SK-N-SH (cell line): ENCODE results near the gene MIF4GD. TPM values are rescaled to one million over a fixed set of nuclear protein-coding genes. Genes with fewer than 3 reads are reported as not detected.

Source experiments
- CTCF ChIA-PET: fragments of 300-600, 350-600 bp; formaldehyde crosslinking; extraction: SDS; loops from one replicate; lab custom pipeline; 2021; lab: Yijun Ruan, JAX
- POLR2A ChIA-PET: fragments of 350-600 bp; sonication (Branson Sonifier 250); formaldehyde crosslinking; extraction: SDS; loops from one replicate; lab custom pipeline; 2020; ENCODE audit warnings: antibody characterized with exemption, inconsistent platforms; lab: Yijun Ruan, JAX
- DNase-seq: peaks from one replicate; pipeline ENCODE4 v3.0.0; 2012
- H2AFZ ChIP-seq: fragments of 200-600 bp; sonication (generic); 2 replicates; pipeline ENCODE4 v1.8.1; 2016; ENCODE audit warnings: antibody characterized with exemption, mild to moderate bottlenecking, low read depth
- H3F3A ChIP-seq: fragments of 200-600 bp; sonication (generic); replicated peaks from 2 replicates; pipeline ENCODE3; 2016; ENCODE audit warnings: antibody characterized with exemption, mild to moderate bottlenecking; ENCODE audit not compliant: insufficient read depth
- H3K27ac ChIP-seq, 2 experiments: fragments of 200-500 bp in 1 of 2; fragments of 200-600 bp in 1 of 2; sonication (Bioruptor generic) in 1 of 2; sonication (generic), shearing (Covaris generic) in 1 of 2; 2 replicates each; pipeline versions ENCODE4 v1.5.1 to v1.6.1; 2014 to 2016; ENCODE audit warnings: low read depth in 2 of 2, inconsistent platforms in 1 of 2, low read length in 1 of 2, mild to moderate bottlenecking in 1 of 2, mixed read lengths in 1 of 2
- H3K27me3 ChIP-seq: fragments of 200-600 bp; sonication (generic), shearing (Covaris generic); 2 replicates; pipeline ENCODE4 v1.6.1; 2016; ENCODE audit warnings: mixed run types; ENCODE audit not compliant: insufficient read depth
- H3K36me3 ChIP-seq, 2 experiments: fragments of 200-500 bp in 1 of 2; fragments of 200-600 bp in 1 of 2; sonication (Bioruptor generic) in 1 of 2; sonication (generic) in 1 of 2; replicated peaks in 1 of 2; 2 replicates each; pipeline versions ENCODE3 to v1.5.1; 2014 to 2016; ENCODE audit warnings: low read length in 1 of 2, mild to moderate bottlenecking in 1 of 2; ENCODE audit not compliant: insufficient read depth in 2 of 2, control insufficient read depth in 1 of 2
- H3K4me1 ChIP-seq, 2 experiments: fragments of 200-500 bp in 1 of 2; fragments of 200-600 bp in 1 of 2; sonication (Bioruptor generic) in 1 of 2; sonication (generic), shearing (Covaris generic) in 1 of 2; 2 replicates each; pipeline versions ENCODE4 v1.5.1 to v1.6.1; 2014 to 2016; ENCODE audit warnings: low read depth in 1 of 2, low read length in 1 of 2, mixed run types in 1 of 2; ENCODE audit not compliant: insufficient read depth in 2 of 2, control insufficient read depth in 1 of 2
- H3K4me2 ChIP-seq: fragments of 200-600 bp; sonication (generic), shearing (Covaris generic); 2 replicates; pipeline ENCODE4 v1.6.1; 2017; ENCODE audit warnings: mixed run types
- H3K4me3 ChIP-seq, 2 experiments: fragments of 200-500 bp in 1 of 2; fragments of 200-600 bp in 1 of 2; sonication (Bioruptor generic) in 1 of 2; sonication (generic), shearing (Covaris generic) in 1 of 2; 2 replicates each; pipeline versions ENCODE4 v1.5.1 to v1.8.1; 2014 to 2016; ENCODE audit warnings: low read depth in 2 of 2, inconsistent platforms in 1 of 2, low read length in 1 of 2, mild to moderate bottlenecking in 1 of 2, mixed read lengths in 1 of 2, moderate library complexity in 1 of 2
- H3K79me2 ChIP-seq: fragments of 200-600 bp; sonication (generic); 2 replicates; pipeline ENCODE4 v1.8.1; 2017; ENCODE audit warnings: mild to moderate bottlenecking; ENCODE audit not compliant: insufficient read depth
- H3K9ac ChIP-seq: fragments of 200-600 bp; sonication (generic); 2 replicates; pipeline ENCODE4 v1.6.1; 2017; ENCODE audit warnings: mixed run types
- H3K9me2 ChIP-seq: fragments of 200-600 bp; sonication (generic); 2 replicates; pipeline ENCODE4 v1.6.1; 2017; ENCODE audit warnings: mixed run types
- H3K9me3 ChIP-seq: fragments of 200-600 bp; sonication (generic); 2 replicates; pipeline ENCODE4 v1.6.1; 2017; ENCODE audit warnings: mixed run types, mild to moderate bottlenecking, moderate library complexity
- H4K20me1 ChIP-seq: fragments of 200-600 bp; sonication (generic); 2 replicates; pipeline ENCODE4 v1.6.1; 2017; ENCODE audit warnings: mild to moderate bottlenecking, mixed run types; ENCODE audit not compliant: insufficient read depth
- CHD2 ChIP-seq: fragments of 150-350 bp; IDR thresholded peaks from 2 replicates; pipeline ENCODE4 v1.6.1; 2018; ENCODE audit warnings: low read length; ENCODE audit not compliant: partially characterized antibody
- EP300 ChIP-seq, 2 experiments: IDR thresholded peaks; 2 replicates each; pipeline versions ENCODE4 v1.4.0 to v1.6.1; 2012; ENCODE audit warnings: borderline replicate concordance in 1 of 2, low read depth in 1 of 2, low read length in 1 of 2
- EZH2phosphoT487 ChIP-seq: fragments of 200-600 bp; sonication (generic); IDR thresholded peaks from 2 replicates; pipeline ENCODE4 v1.6.1; 2017; ENCODE audit warnings: low read depth, mixed run types, mild to moderate bottlenecking, antibody characterized with exemption, moderate library complexity, borderline replicate concordance
- FOXJ3 ChIP-seq: sonication (generic); formaldehyde crosslinking; IDR thresholded peaks from 2 replicates; pipeline ENCODE4 v1.5.1; 2020; ENCODE audit warnings: mild to moderate bottlenecking, missing genetic modification reagents
- FOXM1 ChIP-seq: IDR thresholded peaks from 2 replicates; pipeline ENCODE4 v1.4.0; 2012; ENCODE audit warnings: low read depth, mild to moderate bottlenecking
- GATA2 ChIP-seq: sonication (generic); formaldehyde crosslinking; IDR thresholded peaks from 2 replicates; pipeline ENCODE4 v1.5.0; 2020; ENCODE audit warnings: mild to moderate bottlenecking, missing genetic modification reagents
- IRF3 ChIP-seq: fragments of 150-350 bp; IDR thresholded peaks from 2 replicates; pipeline ENCODE4 v1.6.1; 2016; ENCODE audit warnings: mild to moderate bottlenecking, low read depth, low read length
- JUND ChIP-seq: IDR thresholded peaks from 2 replicates; pipeline ENCODE4 v1.4.0; 2012
- MEF2A ChIP-seq: IDR thresholded peaks from 2 replicates; pipeline ENCODE4 v1.4.0; 2012; ENCODE audit warnings: low read depth, borderline replicate concordance
- NFIC ChIP-seq: IDR thresholded peaks from 2 replicates; pipeline ENCODE4 v1.4.0; 2012; ENCODE audit warnings: borderline replicate concordance
- PBX3 ChIP-seq: IDR thresholded peaks from 2 replicates; pipeline ENCODE4; 2012
- POLR2AphosphoS5 ChIP-seq: IDR thresholded peaks from 2 replicates; pipeline ENCODE4 v1.6.1; 2012; ENCODE audit warnings: low read depth, low read length
- RCOR1 ChIP-seq: fragments of 150-350 bp; IDR thresholded peaks from 2 replicates; pipeline ENCODE4 v1.6.1; 2017; ENCODE audit warnings: antibody characterized with exemption, low read length
- REST ChIP-seq: IDR thresholded peaks from 2 replicates; pipeline ENCODE4 v1.6.1; 2012; ENCODE audit warnings: mild to moderate bottlenecking, low read depth, low read length, moderate library complexity
- RXRA ChIP-seq: IDR thresholded peaks from 2 replicates; pipeline ENCODE4 v1.4.0; 2012; ENCODE audit warnings: low read depth, mild to moderate bottlenecking, borderline replicate concordance
- SIN3A ChIP-seq: IDR thresholded peaks from 2 replicates; pipeline ENCODE4 v1.6.1; 2012; ENCODE audit warnings: low read depth, mild to moderate bottlenecking, low read length, moderate library complexity, borderline replicate concordance
- TAF1 ChIP-seq: IDR thresholded peaks from 2 replicates; pipeline ENCODE4 v1.6.1; 2012; ENCODE audit warnings: low read depth, mild to moderate bottlenecking, low read length, moderate library complexity, borderline replicate concordance
- TCF12 ChIP-seq: IDR thresholded peaks from 2 replicates; pipeline ENCODE4 v1.4.0; 2012
- TEAD4 ChIP-seq: IDR thresholded peaks from 2 replicates; pipeline ENCODE4 v1.4.0; 2012; ENCODE audit warnings: mild to moderate bottlenecking, borderline replicate concordance; ENCODE audit not compliant: insufficient read depth
- USF1 ChIP-seq: IDR thresholded peaks from 2 replicates; pipeline ENCODE4 v1.4.0; 2012; ENCODE audit warnings: low read depth, borderline replicate concordance
- USF2 ChIP-seq: fragments of 150-350 bp; IDR thresholded peaks from 2 replicates; pipeline ENCODE4 v1.6.1; 2017; ENCODE audit warnings: antibody characterized with exemption, low read length, low read depth, borderline replicate concordance
- ZBTB33 ChIP-seq: IDR thresholded peaks from 2 replicates; pipeline ENCODE4 v1.4.0; 2012; ENCODE audit warnings: low read depth, borderline replicate concordance
- WGBS: methylation state at CpG from one replicate; pipeline ENCODE4 v1.1.6; 2017; ENCODE audit warnings: low lambda C conversion rate; 5-methylcytosine and 5-hydroxymethylcytosine counted together
- polyA plus RNA-seq, 3 experiments: library from polyadenylated mRNA; depleted of rRNA; stranded (reverse); fragments of >200 nt; gene quantifications; 2 replicates each; pipeline ENCODE4 v1.2.3, GENCODE V29; 2012

Gene MIF4GD
- polyA plus RNA-seq, 1 of the 3 experiments (the other 2 are of a cell fraction), result 65.4 TPM

- peak within 1 kb of the TSS; percentile 68 to 80 for H3K4me3 ChIP-seq
- peak within 1 kb of the TSS; percentile 87 for H3K4me2 ChIP-seq
- peaks cover 4 to 5% of the 10 kb centered on the region in 2 experiments; a peak in 2 of 4 replicates for H3K4me1 ChIP-seq
- peak within 1 kb of the TSS; percentile 96 for H2AFZ ChIP-seq
- H3K9me3 ChIP-seq, result no peaks in the 10 kb centered on the region
- H3K9me2 ChIP-seq, result no peaks in the 10 kb centered on the region
- peak within 1 kb of the TSS; percentile 73 to 80 for H3K27ac ChIP-seq
- under 1% methylated on average over 32 of the region's 65 CpGs for WGBS
- no peaks in the 10 kb centered on the region for H3K79me2 ChIP-seq
- POLR2A ChIA-PET, result interaction anchor here (0.6 to 2.8 kb wide), 10 partner anchors 16 to 302 kb away, joined by 3 to 36 read pairs (median 4); partner anchors contain the start of genes CDR2L, GGA3, GRB2 and MIF4GD
- H3K27me3 ChIP-seq, result no peaks in the 10 kb centered on the region
- peaks cover 0 to 4% of the 10 kb centered on the region in 2 experiments for H3K36me3 ChIP-seq
- H3F3A ChIP-seq, result peaks cover 4% of the 10 kb centered on the region
- CTCF ChIA-PET, result interaction anchor here (0.6 to 7.3 kb wide), 26 partner anchors 9 to 461 kb away, joined by 3 to 83 read pairs (median 4); partner anchors contain the start of genes GGA3, GRB2, MIF4GD and MRPS7
- H4K20me1 ChIP-seq, result no peaks in the 10 kb centered on the region
- peak within 1 kb of the TSS; percentile 77 for H3K9ac ChIP-seq
- DNase-seq, result peak; percentile 99
- TF ChIP-seq SIN3A (no peak; the same call in 1 of the 2 replicates), RCOR1 (no peak), POLR2AphosphoS5 (peak; percentile 81; the same call in 1 of the 2 replicates), CHD2 (peak; percentile 97), FOXM1 (no peak), TCF12 (peak; percentile 50; the same call in 1 of the 2 replicates), MEF2A (no peak), NFIC (no peak), FOXJ3 (peak; percentile 55; the same call in 1 of the 2 replicates), GATA2 (CRISPR knock-in tag) (no peak), RXRA (no peak), EP300 (IDR thresholded peaks at IDR 0.05; ENCODE audit: borderline replicate concordance in 1 of 2, low read depth in 1 of 2, low read length in 1 of 2) (no peak), IRF3 (no peak), PBX3 (peak; percentile 99), EZH2phosphoT487 (no peak), JUND (no peak), TAF1 (peak; percentile 54; the same call in 1 of the 2 replicates), USF2 (no peak), REST (peak; percentile 2; the same call in 1 of the 2 replicates), USF1 (peak; percentile 46; the same call in 1 of the 2 replicates), TEAD4 (no peak), ZBTB33 (peak; percentile 92)
These were observed 18.2 kb upstream of the MIF4GD start, which contains the start of gene SLC25A19 for GRCh38 chr17:75289115-75289831. Gene SLC25A19, minus strand, starts transcription at chr17:75289433. Its CDS starts 2,669 bp downstream, at chr17:75286764.
